DOHH2 (cell line): ENCODE measurements around the gene SYNPO2L.

Experiments
- H3F3A ChIP-seq: fragments of 200-600 bp; sonication (generic), shearing (Covaris generic); 2 replicates; pipeline ENCODE4 v1.6.0; 2016; ENCODE audit warnings: antibody characterized with exemption, mild to moderate bottlenecking; ENCODE audit not compliant: control insufficient read depth, insufficient read depth
- H3K27ac ChIP-seq: fragments of 200-600 bp; sonication (generic); 2 replicates; pipeline ENCODE4 v1.5.1; 2014; ENCODE audit warnings: low read depth, mild to moderate bottlenecking, low read length, moderate library complexity
- H3K27me3 ChIP-seq: fragments of 200-600 bp; sonication (generic); 2 replicates; pipeline ENCODE4 v1.6.1; 2014; ENCODE audit warnings: mild to moderate bottlenecking, low read length, mixed read lengths; ENCODE audit not compliant: control insufficient read depth
- H3K36me3 ChIP-seq: fragments of 200-600 bp; sonication (generic); 2 replicates; pipeline ENCODE4 v1.6.1; 2014; ENCODE audit warnings: mild to moderate bottlenecking, low read length, moderate library complexity, mixed read lengths; ENCODE audit not compliant: control insufficient read depth
- H3K4me1 ChIP-seq: fragments of 200-600 bp; sonication (generic); 2 replicates; pipeline ENCODE4 v1.6.1; 2014; ENCODE audit warnings: mild to moderate bottlenecking, low read length, mixed read lengths; ENCODE audit not compliant: control insufficient read depth
- H3K4me2 ChIP-seq: fragments of 200-600 bp; sonication (generic); 2 replicates; pipeline ENCODE4 v1.6.0; 2014; ENCODE audit warnings: mild to moderate bottlenecking, low read length, moderate library complexity
- H3K4me3 ChIP-seq: fragments of 200-600 bp; sonication (generic); 2 replicates; pipeline ENCODE4 v1.5.1; 2014; ENCODE audit warnings: mild to moderate bottlenecking, low read length, mixed read lengths
- H3K79me2 ChIP-seq: fragments of 200-600 bp; sonication (generic); 2 replicates; pipeline ENCODE4 v1.6.1; 2014; ENCODE audit warnings: mild to moderate bottlenecking, low read length, mixed read lengths; ENCODE audit not compliant: control insufficient read depth
- H3K9me2 ChIP-seq: fragments of 200-600 bp; sonication (generic); replicated peaks from 2 replicates; pipeline ENCODE4 v1.6.1; 2014; ENCODE audit warnings: mild to moderate bottlenecking, low read length, mixed read lengths; ENCODE audit not compliant: control insufficient read depth
- H3K9me3 ChIP-seq: fragments of 200-600 bp; sonication (generic); 2 replicates; pipeline ENCODE4 v1.6.1; 2014; ENCODE audit warnings: antibody characterized with exemption, low read length, mixed read lengths; ENCODE audit not compliant: control insufficient read depth, insufficient read depth
- H4K20me1 ChIP-seq: fragments of 200-600 bp; sonication (generic); 2 replicates; pipeline ENCODE4 v1.6.0; 2014; ENCODE audit warnings: low read depth, mild to moderate bottlenecking, antibody characterized with exemption, low read length, moderate library complexity; ENCODE audit not compliant: control insufficient read depth, insufficient read depth
- EZH2phosphoT487 ChIP-seq: fragments of 200-600 bp; sonication (generic); IDR thresholded peaks from 2 replicates; pipeline ENCODE4 v1.6.1; 2017; ENCODE audit warnings: borderline replicate concordance, mild to moderate bottlenecking, antibody characterized with exemption, low read length, moderate library complexity, mixed read lengths
- TF ChIP-seq, protein P1 (sequence below): fragments of 200-600 bp; sonication (generic); IDR thresholded peaks from one replicate; pipeline ENCODE4 v1.5.1; 2014; ENCODE audit warnings: antibody characterized with exemption, mild to moderate bottlenecking, low read depth, low read length; ENCODE audit not compliant: poor library complexity, severe bottlenecking

The SYNPO2L gene

DNA sequence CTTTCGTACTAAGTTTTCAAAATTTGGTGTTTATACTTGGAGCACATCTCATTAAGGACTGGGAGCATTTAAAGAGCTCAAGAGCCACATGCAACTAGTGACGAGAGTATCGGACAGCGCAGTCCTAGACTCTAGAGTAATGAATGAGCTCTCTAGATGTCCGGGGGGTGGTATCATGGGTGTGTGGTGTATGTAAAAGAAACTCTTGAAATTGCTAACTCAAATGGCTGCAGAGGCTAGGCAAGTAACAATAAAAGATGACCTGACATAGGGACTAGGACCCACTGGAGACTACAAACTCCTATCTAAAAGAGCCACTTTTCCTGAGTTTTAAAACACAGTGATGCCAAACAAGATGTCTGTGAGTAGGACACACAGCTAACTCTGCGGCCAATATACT is 28.5 kb downstream of the SYNPO2L start:
- peak overlapping the region; percentile 79 for H3K4me3 ChIP-seq

DNA sequence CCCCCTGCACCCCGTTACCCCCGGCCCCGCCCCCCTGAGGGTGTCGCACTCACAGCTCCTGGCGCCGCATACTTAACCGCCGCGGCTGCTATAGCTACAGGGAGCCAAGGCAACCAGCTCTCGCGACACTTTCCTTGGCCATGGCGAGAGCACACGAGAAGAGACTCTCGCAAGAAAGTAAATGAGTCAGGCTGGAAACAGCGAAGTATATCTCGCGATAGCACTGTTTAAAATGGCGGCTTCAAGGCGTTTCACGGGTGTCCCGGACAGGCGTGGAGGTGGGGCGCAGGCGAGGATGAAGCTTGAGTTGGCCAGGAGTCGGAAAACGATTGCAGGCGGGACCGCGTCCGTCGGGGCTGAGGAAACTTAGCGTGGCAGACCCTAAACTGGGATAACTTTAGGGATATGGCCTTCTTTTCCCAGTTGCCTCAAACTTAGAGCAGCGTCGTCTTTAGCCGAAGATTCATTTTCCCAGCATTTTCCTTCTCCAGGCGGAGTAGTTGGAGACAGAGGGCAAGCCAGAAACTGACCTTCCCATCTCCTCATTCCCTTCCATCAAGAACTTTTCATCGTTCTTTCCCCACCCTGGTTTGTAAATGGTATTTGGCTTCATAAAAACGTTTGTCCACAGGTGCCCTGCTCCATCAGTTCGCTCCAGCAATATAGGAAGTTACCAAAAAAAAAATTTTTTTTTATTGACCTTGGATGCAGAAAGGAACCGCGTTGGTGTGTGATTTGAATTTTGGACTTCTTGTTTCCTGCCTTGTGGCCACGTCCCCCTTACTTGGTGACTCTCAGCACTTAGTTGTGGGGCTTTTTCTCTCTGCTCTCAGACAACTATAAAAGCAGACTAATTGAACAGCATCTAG is 29.7 kb downstream of the SYNPO2L start:
- Histone ChIP-seq H3K9me3 (no peaks in the 10 kb centered on the region), H3K36me3 (peaks cover 10% of the 10 kb centered on the region; the same call in 1 of the 2 replicates), H3K4me3 (peak overlapping the region; percentile 79), H3K27ac (peak overlapping the region; percentile 17; the same call in 1 of the 2 replicates), H3K4me2 (peak overlapping the region; percentile 79), H3F3A (no peaks in the 10 kb centered on the region), H4K20me1 (no peaks in the 10 kb centered on the region), H3K27me3 (no peaks in the 10 kb centered on the region), H3K79me2 (peaks cover 18% of the 10 kb centered on the region), H3K4me1 (peaks cover 18% of the 10 kb centered on the region), H3K9me2 (no peaks in the 10 kb centered on the region)
- TF ChIP-seq, protein P1, sequence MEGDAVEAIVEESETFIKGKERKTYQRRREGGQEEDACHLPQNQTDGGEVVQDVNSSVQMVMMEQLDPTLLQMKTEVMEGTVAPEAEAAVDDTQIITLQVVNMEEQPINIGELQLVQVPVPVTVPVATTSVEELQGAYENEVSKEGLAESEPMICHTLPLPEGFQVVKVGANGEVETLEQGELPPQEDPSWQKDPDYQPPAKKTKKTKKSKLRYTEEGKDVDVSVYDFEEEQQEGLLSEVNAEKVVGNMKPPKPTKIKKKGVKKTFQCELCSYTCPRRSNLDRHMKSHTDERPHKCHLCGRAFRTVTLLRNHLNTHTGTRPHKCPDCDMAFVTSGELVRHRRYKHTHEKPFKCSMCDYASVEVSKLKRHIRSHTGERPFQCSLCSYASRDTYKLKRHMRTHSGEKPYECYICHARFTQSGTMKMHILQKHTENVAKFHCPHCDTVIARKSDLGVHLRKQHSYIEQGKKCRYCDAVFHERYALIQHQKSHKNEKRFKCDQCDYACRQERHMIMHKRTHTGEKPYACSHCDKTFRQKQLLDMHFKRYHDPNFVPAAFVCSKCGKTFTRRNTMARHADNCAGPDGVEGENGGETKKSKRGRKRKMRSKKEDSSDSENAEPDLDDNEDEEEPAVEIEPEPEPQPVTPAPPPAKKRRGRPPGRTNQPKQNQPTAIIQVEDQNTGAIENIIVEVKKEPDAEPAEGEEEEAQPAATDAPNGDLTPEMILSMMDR = no peak
- no peak for TF ChIP-seq EZH2phosphoT487

More for the DNA sequence above, 28.5 kb downstream of the SYNPO2L start:
- peaks cover 18% of the 10 kb centered on the region for H3K79me2 ChIP-seq
- H3K9me2 ChIP-seq = no peaks in the 10 kb centered on the region
- H3K27me3 ChIP-seq = no peaks in the 10 kb centered on the region
- H3K4me2 ChIP-seq = peak overlapping the region; percentile 79
- TF ChIP-seq EZH2phosphoT487 = no peak
- TF ChIP-seq, protein P1 = no peak
- H4K20me1 ChIP-seq = no peaks in the 10 kb centered on the region
- H3K4me1 ChIP-seq = peaks cover 18% of the 10 kb centered on the region
- no peaks in the 10 kb centered on the region for H3K9me3 ChIP-seq
- H3K36me3 ChIP-seq = peaks cover 10% of the 10 kb centered on the region; the same call in 1 of the 2 replicates
- no peak overlapping the region for H3K27ac ChIP-seq
- H3F3A ChIP-seq = no peaks in the 10 kb centered on the region

DNA sequence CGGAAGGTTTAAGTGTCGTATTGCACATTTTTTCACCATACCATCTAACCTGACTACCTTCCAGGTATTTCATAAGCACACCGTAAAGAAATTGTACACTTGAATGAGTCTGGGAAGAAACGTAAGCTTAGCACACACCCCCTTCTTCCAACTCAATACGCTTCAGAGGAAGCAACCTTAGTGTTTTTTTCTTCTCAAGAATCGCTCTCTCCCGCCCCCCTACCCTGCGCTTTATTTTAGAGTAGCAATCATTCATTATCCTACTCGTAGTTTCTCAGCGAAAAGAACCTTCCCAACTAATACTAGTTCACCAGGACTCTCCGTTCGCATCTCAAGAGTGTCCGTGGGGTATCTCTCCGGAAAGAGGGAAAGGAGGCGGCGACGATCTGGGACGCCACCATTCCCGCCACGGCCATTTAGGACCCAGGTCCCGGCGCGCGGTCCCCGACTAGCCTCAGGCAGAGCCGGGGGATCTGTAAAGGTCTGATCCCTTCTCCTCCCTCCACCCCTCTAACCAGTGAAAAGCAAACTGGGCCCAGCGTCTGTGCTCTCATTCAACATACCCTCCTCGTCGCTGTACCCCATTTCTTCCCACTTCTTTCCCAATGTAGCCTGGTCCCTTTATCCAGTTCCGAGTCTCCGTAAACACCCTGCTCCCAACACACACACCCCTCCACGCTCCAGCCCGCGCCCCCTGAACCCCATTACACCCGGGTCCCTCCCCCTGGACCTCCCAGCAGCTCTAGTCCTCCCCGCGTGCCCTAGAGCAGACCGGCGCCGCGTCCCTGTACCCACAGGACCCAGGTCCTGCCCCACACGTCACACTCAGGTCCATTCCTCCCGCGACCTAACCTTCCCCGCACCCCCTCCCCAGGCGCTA is 30.6 kb downstream of the SYNPO2L start:
- peak overlapping the region; percentile 79 for H3K4me3 ChIP-seq

More for the DNA sequence above, 30.6 kb downstream of the SYNPO2L start:
- Histone ChIP-seq H3K9me3 (no peaks in the 10 kb centered on the region), H3K27me3 (no peaks in the 10 kb centered on the region), H4K20me1 (no peaks in the 10 kb centered on the region), H3K27ac (peak overlapping the region; percentile 27), H3K4me2 (peak overlapping the region; percentile 79), H3K4me1 (peaks cover 18% of the 10 kb centered on the region), H3K9me2 (no peaks in the 10 kb centered on the region), H3K36me3 (peaks cover 10% of the 10 kb centered on the region; the same call in 1 of the 2 replicates), H3F3A (no peaks in the 10 kb centered on the region), H3K79me2 (peaks cover 18% of the 10 kb centered on the region)
- no peak for TF ChIP-seq EZH2phosphoT487
- TF ChIP-seq, protein P1 = peak; percentile 22
